Panc1 (cell line): ENCODE measurements around the gene MAML3. TPM values are rescaled to one million over a fixed set of nuclear protein-coding genes. Genes with fewer than 3 reads are reported as not detected.

Experiments used
- ATAC-seq: fragments of 200-7000 bp; cut with Tn5 transposase; 2 replicates; pipeline ENCODE4 v1.9.1; 2020; ENCODE audit warnings: mild to moderate bottlenecking, moderate library complexity
- BruUV-seq: library from RNA; stranded (reverse); fragments of 400-500 nt; replicated peaks from 2 replicates; lab custom pipeline; 2021; lab: Mats Ljungman, UMichigan
- CTCF ChIA-PET: fragments of 300-600 bp; sonication (Branson Sonifier 250); formaldehyde crosslinking; loops from one replicate; lab custom pipeline; 2022; ENCODE audit warnings: antibody characterized with exemption; lab: Charles Lee
- POLR2A ChIA-PET: fragments of 300-600 bp; sonication (Branson Sonifier 250); formaldehyde crosslinking; loops from one replicate; lab custom pipeline; 2022; ENCODE audit warnings: antibody characterized with exemption; lab: Charles Lee
- DNase-seq: peaks from one replicate; pipeline ENCODE4 v3.0.0-alpha.2; 2010; ENCODE audit warnings: low read depth, low spot score
- H3K27ac ChIP-seq: 2 replicates; pipeline ENCODE4 v1.5.1; 2011; ENCODE audit warnings: mild to moderate bottlenecking, low read length, inconsistent platforms
- H3K27me3 ChIP-seq: fragments of 200-500 bp; sonication (Bioruptor generic); 2 replicates; pipeline ENCODE4 v1.6.0; 2014; ENCODE audit warnings: low read length, inconsistent platforms; ENCODE audit not compliant: control insufficient read depth, insufficient read depth
- H3K36me3 ChIP-seq: fragments of 200-500 bp; sonication (Bioruptor generic); 2 replicates; pipeline ENCODE4 v1.5.1; 2014; ENCODE audit warnings: inconsistent platforms, mild to moderate bottlenecking, low read length, moderate library complexity; ENCODE audit not compliant: control insufficient read depth, insufficient read depth
- H3K4me1 ChIP-seq: 2 replicates; pipeline ENCODE4 v1.5.1; 2011; ENCODE audit warnings: inconsistent platforms, mild to moderate bottlenecking, low read length, moderate library complexity; ENCODE audit not compliant: control insufficient read depth, insufficient read depth
- H3K4me3 ChIP-seq, 2 experiments: 2 replicates each; pipeline ENCODE4 v1.5.1; 2011 to 2012; ENCODE audit warnings: low read depth in 2 of 2, low read length in 2 of 2, mild to moderate bottlenecking in 2 of 2, inconsistent platforms in 1 of 2, moderate library complexity in 1 of 2
- H3K9me3 ChIP-seq: fragments of 200-500 bp; sonication (Bioruptor generic); 2 replicates; pipeline ENCODE4 v1.5.1; 2014; ENCODE audit warnings: low read depth, mild to moderate bottlenecking, inconsistent platforms, low read length, moderate library complexity; ENCODE audit not compliant: control insufficient read depth, insufficient read depth
- CTCF ChIP-seq: fragments of 450-650 bp; IDR thresholded peaks from 2 replicates; pipeline ENCODE4 v1.5.1; 2017; ENCODE audit warnings: mild to moderate bottlenecking
- POLR2AphosphoS5 ChIP-seq: IDR thresholded peaks from 2 replicates; pipeline ENCODE4 v1.6.1; 2012; ENCODE audit warnings: mild to moderate bottlenecking, low read depth, low read length, moderate library complexity
- REST ChIP-seq, 2 experiments: IDR thresholded peaks; 2 replicates each; pipeline ENCODE4 v1.6.1; 2011 to 2012; ENCODE audit warnings: low read depth in 2 of 2, control low read depth in 1 of 2, low read length in 1 of 2, mild to moderate bottlenecking in 1 of 2, moderate library complexity in 1 of 2; ENCODE audit not compliant: insufficient read depth in 1 of 2
- SIN3A ChIP-seq: IDR thresholded peaks from 2 replicates; pipeline ENCODE4 v1.6.1; 2012; ENCODE audit warnings: low read depth, mild to moderate bottlenecking, low read length, moderate library complexity, borderline replicate concordance; ENCODE audit not compliant: insufficient read depth
- TCF7L2 ChIP-seq: IDR thresholded peaks from 2 replicates; pipeline ENCODE4 v1.6.1; 2011; ENCODE audit warnings: mild to moderate bottlenecking, low read depth, low read length, inconsistent platforms
- in situ Hi-C: cut with HindIII; loops from 2 replicates; pipeline ENCODE4 v1.10.0; 2016; ENCODE audit warnings: low sequenced_read_pairs, low pct_unique_long_range_greater_than_20kb
- intact Hi-C: fragments of 100-400 bp; cut with micrococcal nuclease; formaldehyde crosslinking; loops from one replicate; pipeline ENCODE4 v1.10.0; 2022; ENCODE audit not compliant: unreplicated experiment
- total RNA-seq: library from RNA; stranded (reverse); gene quantifications from one replicate; pipeline ENCODE4 v1.2.1, GENCODE V29; 2021; ENCODE audit not compliant: unreplicated experiment

MAML3 gene
- total RNA-seq, 1 experiment from 2014 or later = 7.7 TPM

- Histone ChIP-seq H3K9me3 (no peaks in the 10 kb centered on the region), H3K36me3 (no peaks in the 10 kb centered on the region), H3K4me3 (no peak overlapping the region), H3K4me1 (no peaks in the 10 kb centered on the region), H3K27ac (no peak overlapping the region), H3K27me3 (no peaks in the 10 kb centered on the region)
- BruUV-seq = no TSS peak
- no peak for ATAC-seq
- CTCF ChIA-PET = no interaction called here
- no peak for TF ChIP-seq REST (IDR thresholded peaks at IDR 0.05; ENCODE audit: insufficient read depth in 1 of 2, low read depth in 2 of 2, low read length in 1 of 2)
- TF ChIP-seq POLR2AphosphoS5 = no peak
- TF ChIP-seq CTCF = no peak
- TF ChIP-seq TCF7L2 = no peak
- TF ChIP-seq SIN3A = no peak
- in situ Hi-C loops (no loop called here), intact Hi-C loops (no loop called here)
- no peak for DNase-seq
- POLR2A ChIA-PET = no interaction called here
These were observed 471.2 kb downstream of the MAML3 start for GRCh38 chr4:139682741-139683151.

- H3K36me3 ChIP-seq = no peaks in the 10 kb centered on the region
- POLR2A ChIA-PET = no interaction called here
- intact Hi-C loops = no loop called here
These were observed 471.7 kb downstream of the MAML3 start for GRCh38 chr4:139682309-139682708.

More at GRCh38 chr4:139682309-139682708, 471.7 kb downstream of the MAML3 start:
- Histone ChIP-seq H3K4me3 (no peak overlapping the region), H3K4me1 (no peaks in the 10 kb centered on the region), H3K27ac (no peak overlapping the region), H3K27me3 (no peaks in the 10 kb centered on the region), H3K9me3 (no peaks in the 10 kb centered on the region)
- ATAC-seq (no peak), DNase-seq (no peak)
- no TSS peak for BruUV-seq
- in situ Hi-C loops = no loop called here
- no peak for TF ChIP-seq POLR2AphosphoS5
- no peak for TF ChIP-seq TCF7L2
- TF ChIP-seq CTCF = no peak
- TF ChIP-seq SIN3A = no peak
- no peak for TF ChIP-seq REST (IDR thresholded peaks at IDR 0.05; ENCODE audit: insufficient read depth in 1 of 2, low read depth in 2 of 2, low read length in 1 of 2)
- CTCF ChIA-PET = no interaction called here
